ENCODE data around the gene DHRS7. TPM values are rescaled to one million over a fixed set of nuclear protein-coding genes. Genes with fewer than 3 reads are reported as not detected.

DHRS7 gene
- total RNA-seq, 4 donors from 2014 or later, result 52.1 to 102 (median 75.7) TPM

- TF ChIP-seq POLR2A (IDR thresholded peaks at IDR 0.05) (no peak), CTCF (IDR thresholded peaks at IDR 0.05) (no peak)
- no peak for DNase-seq (ENCODE audit: low spot score in 2 of 2)
- intact Hi-C loops (cut with DNase I; ENCODE audit: low total_unique reads), result loop anchor here (5.0 kb wide), 1 partner anchor 104 kb away; no protein-coding TSS in a partner anchor
- H3K4me3 ChIP-seq (ENCODE audit: low read depth, poor library complexity, severe bottlenecking), result no peak overlapping the region
- WGBS, 2 donors, result 92 to 98% methylated on average over 2 of the region's 2 CpGs
Measured at GRCh38 chr14:60171690-60172089, 6.5 kb upstream of the DHRS7 start.

- no peak for DNase-seq (ENCODE audit: low spot score in 2 of 2)
- H3K4me3 ChIP-seq (ENCODE audit: low read depth, poor library complexity, severe bottlenecking), result no peak overlapping the region
- TF ChIP-seq CTCF (IDR thresholded peaks at IDR 0.05) (no peak), POLR2A (IDR thresholded peaks at IDR 0.05) (no peak)
- intact Hi-C loops (cut with DNase I; ENCODE audit: low total_unique reads), result loop anchor here (5.0 kb wide), 1 partner anchor 104 kb away; no protein-coding TSS in a partner anchor
- WGBS, 2 donors, result 96% methylated on average over 4 of the region's 4 CpGs
Measured at GRCh38 chr14:60170948-60171347, 5.8 kb upstream of the DHRS7 start.

- no peak overlapping the region for H3K4me3 ChIP-seq (ENCODE audit: low read depth, poor library complexity, severe bottlenecking)
- no peak for DNase-seq (ENCODE audit: low spot score in 2 of 2)
- WGBS, 2 donors, result 97 to 99% methylated on average over 3 of the region's 3 CpGs
- intact Hi-C loops (cut with DNase I; ENCODE audit: low total_unique reads), result loop anchor here (5.0 kb wide), 1 partner anchor 102 kb away; no protein-coding TSS in a partner anchor
- TF ChIP-seq CTCF (IDR thresholded peaks at IDR 0.05) (no peak), POLR2A (IDR thresholded peaks at IDR 0.05) (no peak)
Measured at GRCh38 chr14:60169722-60170121, 4.5 kb upstream of the DHRS7 start.

GRCh38 chr14:60166142-60166541 lies 944 bp upstream of the DHRS7 start:
- 44 to 50% methylated on average over 3 of the region's 3 CpGs for WGBS, 2 donors
- no peak for DNase-seq (ENCODE audit: low spot score in 2 of 2)
- no peak for TF ChIP-seq POLR2A (IDR thresholded peaks at IDR 0.05)
- no peak for TF ChIP-seq CTCF (IDR thresholded peaks at IDR 0.05)
- intact Hi-C loops (cut with DNase I; ENCODE audit: low total_unique reads), result no loop called here
- no peak overlapping the region for H3K4me3 ChIP-seq (ENCODE audit: low read depth, poor library complexity, severe bottlenecking)

GRCh38 chr14:60165547-60165876 lies 314 bp upstream of the DHRS7 start:
- 9% methylated on average over 4 of the region's 4 CpGs for WGBS, 2 donors
- no peak for DNase-seq (ENCODE audit: low spot score in 2 of 2)
- TF ChIP-seq CTCF (IDR thresholded peaks at IDR 0.05) (no peak), POLR2A (IDR thresholded peaks at IDR 0.05) (no peak)
- no peak overlapping the region for H3K4me3 ChIP-seq (ENCODE audit: low read depth, poor library complexity, severe bottlenecking)
- intact Hi-C loops (cut with DNase I; ENCODE audit: low total_unique reads), result no loop called here

GRCh38 chr14:60164404-60164711 lies 840 bp downstream of the DHRS7 start:
- 15 to 17% methylated on average over 5 of the region's 5 CpGs for WGBS, 2 donors
- no peak for DNase-seq (ENCODE audit: low spot score in 2 of 2)
- peak overlapping the region; percentile 88 for H3K4me3 ChIP-seq (ENCODE audit: low read depth, poor library complexity, severe bottlenecking)
- intact Hi-C loops (cut with DNase I; ENCODE audit: low total_unique reads), result no loop called here
- TF ChIP-seq POLR2A (IDR thresholded peaks at IDR 0.05) (no peak), CTCF (IDR thresholded peaks at IDR 0.05) (no peak)
